Bronchus fibroblast of lung (primary cell): ENCODE results near the gene OR4K2. TPM values are rescaled to one million over a fixed set of nuclear protein-coding genes. Genes with fewer than 3 reads are reported as not detected.

Source experiments
- total RNA-seq: library from RNA; depleted of rRNA; stranded (reverse); fragments of >200 nt; gene quantifications from 2 replicates; pipeline ENCODE4 v1.2.3, GENCODE V29; 2015

OR4K2 gene, protein sequence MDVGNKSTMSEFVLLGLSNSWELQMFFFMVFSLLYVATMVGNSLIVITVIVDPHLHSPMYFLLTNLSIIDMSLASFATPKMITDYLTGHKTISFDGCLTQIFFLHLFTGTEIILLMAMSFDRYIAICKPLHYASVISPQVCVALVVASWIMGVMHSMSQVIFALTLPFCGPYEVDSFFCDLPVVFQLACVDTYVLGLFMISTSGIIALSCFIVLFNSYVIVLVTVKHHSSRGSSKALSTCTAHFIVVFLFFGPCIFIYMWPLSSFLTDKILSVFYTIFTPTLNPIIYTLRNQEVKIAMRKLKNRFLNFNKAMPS
- not detected in 2 replicates for total RNA-seq

DNA sequence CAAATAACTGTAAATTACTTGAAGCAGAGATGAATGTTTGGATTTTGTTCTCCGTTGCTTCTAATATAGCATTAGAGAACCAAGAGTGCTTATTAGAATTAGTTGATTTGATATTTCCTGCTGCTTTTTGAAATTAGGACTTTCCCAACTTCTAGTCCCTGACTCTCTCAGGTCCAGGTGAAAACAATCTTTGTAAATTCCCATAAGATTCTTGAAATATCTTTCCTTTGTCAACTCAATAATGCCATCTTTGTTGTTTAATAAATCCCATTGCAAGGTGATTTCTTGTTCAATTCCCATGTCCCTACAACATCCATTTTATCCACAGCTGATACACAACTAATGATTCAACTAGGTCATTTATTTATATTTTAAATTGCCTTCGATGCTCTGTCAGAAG is at the start of gene OR4K2:
OR4K2 (plus strand) TSS at position 301 of the 400 bp plus-strand sequence. CDS start 1,126 bp downstream, outside the sequence.

DNA sequence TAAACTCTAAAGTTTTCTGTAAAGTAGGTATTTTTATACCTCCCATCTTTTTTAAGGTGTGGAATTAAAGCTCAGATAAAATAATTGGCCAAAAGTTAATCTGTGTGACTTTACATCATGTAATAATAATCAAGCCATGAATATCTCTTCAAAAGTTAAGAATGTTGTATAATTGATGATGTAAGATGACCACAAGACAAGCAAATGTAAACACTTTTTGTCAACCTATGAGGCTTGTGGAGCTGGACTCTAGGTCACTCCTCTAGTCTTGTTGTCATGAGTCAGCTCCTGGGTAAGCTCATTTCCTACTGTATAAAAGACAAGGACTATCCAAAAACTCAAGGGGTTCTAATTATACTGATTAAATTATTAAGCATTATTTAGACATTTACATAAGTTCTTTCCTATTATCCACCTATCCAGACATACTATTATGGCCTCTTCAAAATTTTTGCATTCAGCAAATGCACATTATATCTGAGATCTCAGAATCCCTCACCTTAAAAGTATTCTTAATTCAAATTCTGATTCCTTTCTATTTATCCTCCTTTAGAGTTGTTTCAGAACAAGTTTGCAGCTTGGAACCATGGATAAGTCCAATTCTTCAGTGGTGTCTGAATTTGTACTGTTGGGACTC is 45.2 kb downstream of the OR4K2 start, which contains the start of gene OR4K5:
OR4K5 (plus strand) TSS at position 587 of the 637 bp plus-strand sequence; CDS start at position 587, 0 bp downstream.

GRCh38 chr14:19930617-19931016 is 55.7 kb downstream of the OR4K2 start, which contains the start of gene OR4K1:
Gene OR4K1 (plus strand): TSS chr14:19930917. CDS start chr14:19935667, 4,750 bp downstream.

Other genes with a start within 250 kb of the OR4K2 start
- not detected in 2 replicates for gene OR11H2, start 161.3 kb upstream of the OR4K2 start, total RNA-seq
- gene OR4Q3, start 131.6 kb upstream of the OR4K2 start, total RNA-seq: not detected in 2 replicates
- gene OR4M1, start 101.6 kb upstream of the OR4K2 start, total RNA-seq: not detected in 2 replicates
- not detected in 2 replicates for gene OR4N2, start 71.4 kb upstream of the OR4K2 start, total RNA-seq
- gene OR4K5, start 45.5 kb downstream of the OR4K2 start, total RNA-seq: not detected in 2 replicates
- gene OR4K1, start 55.8 kb downstream of the OR4K2 start, total RNA-seq: not detected in 2 replicates
- not detected in 2 replicates for gene OR4K15, start 100.4 kb downstream of the OR4K2 start, total RNA-seq
- gene OR4Q2, start 127.0 kb downstream of the OR4K2 start, total RNA-seq: not detected in 2 replicates
- not detected in 2 replicates for gene OR4K14, start 144.2 kb downstream of the OR4K2 start, total RNA-seq
- gene OR4K13, start 160.9 kb downstream of the OR4K2 start, total RNA-seq: not detected in 2 replicates
- not detected in 2 replicates for gene OR4L1, start 184.9 kb downstream of the OR4K2 start, total RNA-seq
- not detected in 2 replicates for gene OR4K17, start 235.6 kb downstream of the OR4K2 start, total RNA-seq